ENCODE results near the gene CAPN3.

Gene CAPN3

GRCh38 chr15:42444415-42445063 is 85.2 kb downstream of the CAPN3 start:
- no peak overlapping the region for H3K27ac ChIP-seq (replicated peaks)
- TF ChIP-seq SPI1 (IDR thresholded peaks at IDR 0.05; ENCODE audit: borderline replicate concordance, low read depth) = no peak
- TF ChIP-seq POLR2AphosphoS5 (IDR thresholded peaks at IDR 0.05; ENCODE audit: low read depth) = no peak
- no peak for TF ChIP-seq GABPA (IDR thresholded peaks at IDR 0.05; ENCODE audit: low read depth)
- TF ChIP-seq REST (IDR thresholded peaks at IDR 0.05; ENCODE audit: insufficient replicate concordance, low read depth) = no peak

GRCh38 chr15:42445551-42445950 is 86.2 kb downstream of the CAPN3 start:
- H3K27ac ChIP-seq (replicated peaks) = no peak overlapping the region
- no peak for DNase-seq (ENCODE audit: low read depth in 1 of 2, low spot score in 1 of 2)
- H3K27me3 ChIP-seq (ENCODE audit: insufficient read depth, poor library complexity, severe bottlenecking) = no peaks in the 10 kb centered on the region
- no peak for TF ChIP-seq CTCF (IDR thresholded peaks at IDR 0.05; ENCODE audit: insufficient read depth, low read length)
- TF ChIP-seq POLR2AphosphoS5 (IDR thresholded peaks at IDR 0.05; ENCODE audit: low read depth) = no peak
- TF ChIP-seq GABPA (IDR thresholded peaks at IDR 0.05; ENCODE audit: low read depth) = no peak
- TF ChIP-seq SPI1 (IDR thresholded peaks at IDR 0.05; ENCODE audit: borderline replicate concordance, low read depth) = no peak
- no peak for TF ChIP-seq REST (IDR thresholded peaks at IDR 0.05; ENCODE audit: insufficient replicate concordance, low read depth)
- no peak overlapping the region for H3K4me3 ChIP-seq (replicated peaks; ENCODE audit: insufficient read depth, low read length)

More at GRCh38 chr15:42444415-42445063, 85.2 kb downstream of the CAPN3 start:
- Histone ChIP-seq H3K27me3 (ENCODE audit: insufficient read depth, poor library complexity, severe bottlenecking) (no peaks in the 10 kb centered on the region), H3K4me3 (replicated peaks; ENCODE audit: insufficient read depth, low read length) (no peak overlapping the region)
- DNase-seq (ENCODE audit: low read depth in 1 of 2, low spot score in 1 of 2) = no peak

GRCh38 chr15:42447599-42447998 is 88.3 kb downstream of the CAPN3 start:
- H3K4me3 ChIP-seq (replicated peaks; ENCODE audit: insufficient read depth, low read length) = no peak overlapping the region
- TF ChIP-seq POLR2AphosphoS5 (IDR thresholded peaks at IDR 0.05; ENCODE audit: low read depth) = no peak
- TF ChIP-seq GABPA (IDR thresholded peaks at IDR 0.05; ENCODE audit: low read depth) = no peak
- no peak for TF ChIP-seq SPI1 (IDR thresholded peaks at IDR 0.05; ENCODE audit: borderline replicate concordance, low read depth)
- TF ChIP-seq CTCF (IDR thresholded peaks at IDR 0.05; ENCODE audit: insufficient read depth, low read length) = no peak
- TF ChIP-seq REST (IDR thresholded peaks at IDR 0.05; ENCODE audit: insufficient replicate concordance, low read depth) = no peak

More at GRCh38 chr15:42447599-42447998, 88.3 kb downstream of the CAPN3 start:
- Histone ChIP-seq H3K27me3 (ENCODE audit: insufficient read depth, poor library complexity, severe bottlenecking) (no peaks in the 10 kb centered on the region), H3K27ac (replicated peaks) (no peak overlapping the region)
- DNase-seq (ENCODE audit: low read depth in 1 of 2, low spot score in 1 of 2) = no peak

Data from HL-60 (cell line).